Karpas-422 (cell line): ENCODE results near the gene PCSK6. TPM values are rescaled to one million over a fixed set of nuclear protein-coding genes. Genes with fewer than 3 reads are reported as not detected.

ENCODE experiments used
- DNase-seq: peaks from one replicate; pipeline ENCODE4 v3.0.0-alpha.2; 2015
- H2AFZ ChIP-seq: fragments of 200-600 bp; sonication (generic); 2 replicates; pipeline ENCODE4 v1.6.1; 2014; ENCODE audit warnings: antibody characterized with exemption, low read length, mixed read lengths
- H3K27ac ChIP-seq: fragments of 200-600 bp; sonication (generic); 2 replicates; pipeline ENCODE4 v1.5.1; 2014; ENCODE audit warnings: mild to moderate bottlenecking, low read length, moderate library complexity
- H3K27me3 ChIP-seq: fragments of 200-600 bp; sonication (generic); 2 replicates; pipeline ENCODE4 v1.6.1; 2014; ENCODE audit warnings: low read length, mixed read lengths
- H3K36me3 ChIP-seq: fragments of 200-600 bp; sonication (generic); 2 replicates; pipeline ENCODE4 v1.6.1; 2014; ENCODE audit warnings: low read length, mixed read lengths; ENCODE audit not compliant: insufficient read depth
- H3K4me1 ChIP-seq: fragments of 200-600 bp; sonication (generic); 2 replicates; pipeline ENCODE4 v1.6.1; 2014; ENCODE audit warnings: mild to moderate bottlenecking, low read length, mixed read lengths
- H3K4me2 ChIP-seq: fragments of 200-600 bp; sonication (generic); 2 replicates; pipeline ENCODE4 v1.6.1; 2014; ENCODE audit warnings: low read length, low read depth, mild to moderate bottlenecking; ENCODE audit not compliant: poor library complexity, severe bottlenecking
- H3K4me3 ChIP-seq: fragments of 200-600 bp; sonication (generic); 2 replicates; pipeline ENCODE4 v1.5.1; 2014; ENCODE audit warnings: mild to moderate bottlenecking, antibody characterized with exemption, low read length, mixed read lengths
- H3K79me2 ChIP-seq: fragments of 200-600 bp; sonication (generic); 2 replicates; pipeline ENCODE4 v1.6.1; 2014; ENCODE audit warnings: mild to moderate bottlenecking, low read length, mixed read lengths
- H3K9ac ChIP-seq: fragments of 200-600 bp; sonication (generic); 2 replicates; pipeline ENCODE4 v1.6.0; 2014; ENCODE audit warnings: low read length
- H3K9me2 ChIP-seq: fragments of 200-600 bp; sonication (generic), shearing (Covaris generic); replicated peaks from 2 replicates; pipeline ENCODE4 v1.6.0; 2014; ENCODE audit warnings: mild to moderate bottlenecking, low read length, moderate library complexity; ENCODE audit not compliant: insufficient read depth
- H3K9me3 ChIP-seq: fragments of 300-700, 200-600 bp; sonication (generic); 2 replicates; pipeline ENCODE4 v1.6.1; 2014; ENCODE audit warnings: low read length, mixed read lengths
- H4K20me1 ChIP-seq: fragments of 200-600 bp; sonication (generic); 2 replicates; pipeline ENCODE4 v1.6.1; 2014; ENCODE audit warnings: mild to moderate bottlenecking, antibody characterized with exemption, low read length, low read depth; ENCODE audit not compliant: insufficient read depth
- total RNA-seq: library from RNA; depleted of rRNA; stranded (reverse); fragments of >200 nt; shearing (Covaris generic); gene quantifications from 2 replicates; pipeline ENCODE4 v1.2.3, GENCODE V29; 2014; ENCODE audit warnings: low replicate concordance

The PCSK6 gene
- total RNA-seq, 1 experiment from 2014 or later = 0.19 TPM

GRCh38 chr15:101435761-101436160 lies 53.7 kb downstream of the PCSK6 start:
- Histone ChIP-seq H2AFZ (no peak overlapping the region), H3K4me2 (no peak overlapping the region), H3K4me1 (no peaks in the 10 kb centered on the region), H3K36me3 (no peaks in the 10 kb centered on the region), H3K4me3 (no peak overlapping the region), H4K20me1 (no peaks in the 10 kb centered on the region), H3K27me3 (no peaks in the 10 kb centered on the region), H3K9ac (no peak overlapping the region), H3K27ac (no peak overlapping the region), H3K79me2 (no peaks in the 10 kb centered on the region), H3K9me2 (no peaks in the 10 kb centered on the region), H3K9me3 (no peaks in the 10 kb centered on the region)
- no peak for DNase-seq

GRCh38 chr15:101434032-101434920 lies 55.2 kb downstream of the PCSK6 start:
- H3K4me2 ChIP-seq = no peak overlapping the region
- H3K4me1 ChIP-seq = no peaks in the 10 kb centered on the region
- no peak overlapping the region for H3K9ac ChIP-seq
- H3K79me2 ChIP-seq = no peaks in the 10 kb centered on the region
- H3K27ac ChIP-seq = no peak overlapping the region
- H3K9me2 ChIP-seq = no peaks in the 10 kb centered on the region
- no peaks in the 10 kb centered on the region for H4K20me1 ChIP-seq
- no peak overlapping the region for H2AFZ ChIP-seq
- H3K4me3 ChIP-seq = no peak overlapping the region
- H3K36me3 ChIP-seq = no peaks in the 10 kb centered on the region
- no peak for DNase-seq
- H3K27me3 ChIP-seq = no peaks in the 10 kb centered on the region
- H3K9me3 ChIP-seq = no peaks in the 10 kb centered on the region

GRCh38 chr15:101433396-101433795 lies 56.1 kb downstream of the PCSK6 start:
- Histone ChIP-seq H3K27ac (no peak overlapping the region), H3K4me1 (no peaks in the 10 kb centered on the region), H4K20me1 (no peaks in the 10 kb centered on the region), H3K9me2 (no peaks in the 10 kb centered on the region), H3K9ac (no peak overlapping the region), H3K9me3 (no peaks in the 10 kb centered on the region), H3K79me2 (no peaks in the 10 kb centered on the region), H3K4me2 (no peak overlapping the region), H3K27me3 (no peaks in the 10 kb centered on the region), H3K4me3 (no peak overlapping the region), H2AFZ (no peak overlapping the region), H3K36me3 (no peaks in the 10 kb centered on the region)
- no peak for DNase-seq

- Histone ChIP-seq H3K36me3 (no peaks in the 10 kb centered on the region), H3K27me3 (no peaks in the 10 kb centered on the region), H2AFZ (no peak overlapping the region), H4K20me1 (no peaks in the 10 kb centered on the region), H3K4me3 (no peak overlapping the region), H3K79me2 (no peaks in the 10 kb centered on the region), H3K9me3 (no peaks in the 10 kb centered on the region), H3K9me2 (no peaks in the 10 kb centered on the region), H3K4me1 (no peaks in the 10 kb centered on the region), H3K27ac (no peak overlapping the region), H3K9ac (no peak overlapping the region), H3K4me2 (no peak overlapping the region)
- DNase-seq = no peak
Observed at GRCh38 chr15:101432982-101433381, 56.5 kb downstream of the PCSK6 start.

- no peaks in the 10 kb centered on the region for H3K9me3 ChIP-seq
- H3K9me2 ChIP-seq = no peaks in the 10 kb centered on the region
- DNase-seq = no peak
- no peak overlapping the region for H3K4me2 ChIP-seq
- no peak overlapping the region for H2AFZ ChIP-seq
- no peaks in the 10 kb centered on the region for H3K79me2 ChIP-seq
- no peaks in the 10 kb centered on the region for H3K27me3 ChIP-seq
- H3K36me3 ChIP-seq = no peaks in the 10 kb centered on the region
- no peaks in the 10 kb centered on the region for H4K20me1 ChIP-seq
- H3K9ac ChIP-seq = no peak overlapping the region
- no peaks in the 10 kb centered on the region for H3K4me1 ChIP-seq
- no peak overlapping the region for H3K27ac ChIP-seq
- no peak overlapping the region for H3K4me3 ChIP-seq
Observed at GRCh38 chr15:101431748-101432147, 57.8 kb downstream of the PCSK6 start.

GRCh38 chr15:101431301-101431700 lies 58.2 kb downstream of the PCSK6 start:
- Histone ChIP-seq H3K27ac (no peak overlapping the region), H3K36me3 (no peaks in the 10 kb centered on the region), H2AFZ (no peak overlapping the region), H3K9ac (no peak overlapping the region), H3K4me1 (no peaks in the 10 kb centered on the region), H3K9me3 (no peaks in the 10 kb centered on the region), H3K4me2 (no peak overlapping the region), H4K20me1 (no peaks in the 10 kb centered on the region), H3K79me2 (no peaks in the 10 kb centered on the region), H3K4me3 (no peak overlapping the region), H3K27me3 (no peaks in the 10 kb centered on the region), H3K9me2 (no peaks in the 10 kb centered on the region)
- DNase-seq = no peak

DNA sequence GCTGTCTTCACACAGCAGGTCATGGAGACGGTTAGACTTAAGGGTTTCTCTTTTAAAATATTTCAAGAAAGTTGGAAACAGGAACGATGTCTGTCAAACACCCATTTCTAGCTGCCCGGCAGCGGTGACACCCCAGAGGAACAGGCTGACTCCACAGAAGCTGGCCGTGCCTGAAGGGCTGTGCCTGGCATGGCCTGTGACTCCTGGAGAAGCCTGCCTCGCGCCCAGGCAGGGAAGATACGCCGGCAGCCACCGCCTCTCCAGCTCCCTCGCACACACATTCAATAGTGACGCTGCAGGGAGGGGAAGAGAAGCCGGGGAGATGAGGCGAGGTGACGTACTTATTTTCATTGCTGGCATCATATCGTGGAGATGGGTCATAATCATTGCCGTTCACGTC lies 59.9 kb downstream of the PCSK6 start:
- DNase-seq = no peak
- Histone ChIP-seq H3K36me3 (no peaks in the 10 kb centered on the region), H3K4me2 (no peak overlapping the region), H3K27me3 (no peaks in the 10 kb centered on the region), H3K9me3 (no peaks in the 10 kb centered on the region), H2AFZ (no peak overlapping the region), H3K79me2 (no peaks in the 10 kb centered on the region), H3K4me3 (no peak overlapping the region), H3K27ac (no peak overlapping the region), H3K9ac (no peak overlapping the region), H4K20me1 (no peaks in the 10 kb centered on the region), H3K9me2 (no peaks in the 10 kb centered on the region), H3K4me1 (no peaks in the 10 kb centered on the region)

DNA sequence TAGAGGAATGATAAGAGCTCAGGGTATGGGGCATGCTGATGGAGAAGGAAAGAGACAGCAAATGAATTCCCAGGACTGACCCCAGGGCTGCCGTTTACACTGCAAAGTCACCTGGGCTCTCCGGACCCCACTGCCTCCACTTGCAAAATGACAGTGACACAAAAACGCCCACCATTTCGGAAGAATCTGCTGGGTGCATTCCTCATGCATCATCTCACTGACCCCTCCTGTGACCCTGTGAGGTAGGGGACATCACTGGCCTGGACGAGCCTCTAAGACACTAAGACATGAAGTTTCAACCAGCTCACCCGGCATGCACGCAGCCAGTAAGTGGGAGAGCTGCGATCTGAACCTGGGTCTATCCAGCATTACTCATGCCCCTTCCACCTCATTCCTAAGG lies 60.3 kb downstream of the PCSK6 start:
- H3K79me2 ChIP-seq = no peaks in the 10 kb centered on the region

More for the DNA sequence above, 60.3 kb downstream of the PCSK6 start:
- H3K9me3 ChIP-seq = no peaks in the 10 kb centered on the region
- H3K27ac ChIP-seq = no peak overlapping the region
- H2AFZ ChIP-seq = no peak overlapping the region
- H3K9ac ChIP-seq = no peak overlapping the region
- no peaks in the 10 kb centered on the region for H4K20me1 ChIP-seq
- H3K4me2 ChIP-seq = no peak overlapping the region
- H3K4me1 ChIP-seq = no peaks in the 10 kb centered on the region
- no peak overlapping the region for H3K4me3 ChIP-seq
- H3K9me2 ChIP-seq = no peaks in the 10 kb centered on the region
- no peak for DNase-seq
- no peaks in the 10 kb centered on the region for H3K36me3 ChIP-seq
- no peaks in the 10 kb centered on the region for H3K27me3 ChIP-seq
